CD4-positive, alpha-beta T cell (primary cell): ENCODE data around the gene TLE1. TPM values are rescaled to one million over a fixed set of nuclear protein-coding genes. Genes with fewer than 3 reads are reported as not detected.

Experiments used
- ATAC-seq: fragments of 200-7000 bp; cut with Tn5 transposase; one replicate; pipeline ENCODE4 v1.10.0; 2022; ENCODE audit warnings: mild to moderate bottlenecking; ENCODE audit not compliant: poor library complexity
- CTCF ChIA-PET: fragments of 350-600 bp; sonication (Branson Sonifier 250); formaldehyde crosslinking; loops from one replicate; lab custom pipeline; 2021; ENCODE audit warnings: antibody characterized with exemption, inconsistent platforms; lab: Charles Lee
- POLR2A ChIA-PET: fragments of 350-600 bp; sonication (Branson Sonifier 250); formaldehyde crosslinking; loops from one replicate; lab custom pipeline; 2021; ENCODE audit warnings: antibody characterized with exemption, inconsistent platforms; lab: Charles Lee
- DNase-seq, 14 experiments: peaks; one replicate each; pipeline ENCODE4 v3.0.0-alpha.2; 2013 to 2020; ENCODE audit warnings: mixed read lengths in 2 of 14
- H3K27ac ChIP-seq, 2 donors: one replicate each; pipeline versions ENCODE4 v1.5.1 to v1.7.0; 2013; ENCODE audit warnings: low read length in 2 of 2, low read depth in 1 of 2, mild to moderate bottlenecking in 1 of 2
- H3K27me3 ChIP-seq, 2 experiments: 1 replicate in 1 of 2; 2 replicates in 1 of 2; pipeline versions ENCODE4 v1.6.1 to v1.7.0; 2013; ENCODE audit warnings: low read length in 2 of 2, control low read depth in 1 of 2, mild to moderate bottlenecking in 1 of 2, moderate library complexity in 1 of 2; ENCODE audit not compliant: insufficient read depth in 2 of 2, control insufficient read depth in 1 of 2
- H3K36me3 ChIP-seq: one replicate; pipeline ENCODE4 v1.6.1; 2013; ENCODE audit warnings: low read length, control low read depth; ENCODE audit not compliant: insufficient read depth
- H3K4me1 ChIP-seq: one replicate; pipeline ENCODE4 v1.6.1; 2013; ENCODE audit warnings: low read length, control low read depth; ENCODE audit not compliant: insufficient read depth
- H3K4me3 ChIP-seq: one replicate; pipeline ENCODE4 v1.5.1; 2013; ENCODE audit warnings: mild to moderate bottlenecking, low read length, moderate library complexity
- H3K9me3 ChIP-seq, 2 experiments: 1 replicate in 1 of 2; 2 replicates in 1 of 2; pipeline versions ENCODE4 v1.6.1 to v1.7.0; 2013; ENCODE audit warnings: low read length in 2 of 2, mild to moderate bottlenecking in 2 of 2, control low read depth in 1 of 2, moderate library complexity in 1 of 2; ENCODE audit not compliant: control insufficient read depth in 1 of 2, insufficient read depth in 1 of 2
- H3K27ac Mint-ChIP-seq: one replicate; pipeline ENCODE4 v1.8.0; 2020; ENCODE audit warnings: mixed read lengths
- H3K27me3 Mint-ChIP-seq: one replicate; pipeline ENCODE4 v1.8.0; 2021; ENCODE audit warnings: mixed read lengths
- H3K36me3 Mint-ChIP-seq: one replicate; pipeline ENCODE4 v1.8.0; 2021; ENCODE audit warnings: low read depth, mixed read lengths
- H3K4me1 Mint-ChIP-seq: one replicate; pipeline ENCODE4 v1.8.0; 2021; ENCODE audit warnings: low read depth, mixed read lengths
- H3K4me3 Mint-ChIP-seq: one replicate; pipeline ENCODE4 v1.8.0; 2020; ENCODE audit warnings: mild to moderate bottlenecking, mixed read lengths
- H3K9me3 Mint-ChIP-seq: one replicate; pipeline ENCODE4 v1.8.0; 2020; ENCODE audit warnings: mixed read lengths
- CTCF ChIP-seq: fragments of 200-600 bp; IDR thresholded peaks from one replicate; pipeline ENCODE4 v1.8.0; 2022; ENCODE audit warnings: antibody characterized with exemption, mild to moderate bottlenecking
- intact Hi-C, 2 experiments: fragments of 100-400 bp; cut with DNase I in 1 of 2; cut with micrococcal nuclease in 1 of 2; formaldehyde crosslinking; loops; one replicate each; pipeline versions ENCODE4 v1.15.1 to v1.9.0; 2023 to 2025; cut with DNase I, micrococcal nuclease
- total RNA-seq, 174 experiments: library from RNA in 2 of 174; stranded (reverse) in 2 of 174; gene quantifications; one replicate each; pipeline ENCODE4 v1.2.3 and lab custom pipeline; 2021 to 2026

TLE1 gene
- total RNA-seq, 2 experiments from 2014 or later = 3.4 to 3.5 TPM

GRCh38 chr9:81671880-81672280 is 17.5 kb downstream of the TLE1 start:
- TF ChIP-seq CTCF = no peak
- DNase-seq (no peak), ATAC-seq (no peak)
- no peaks in the 10 kb centered on the region for H3K4me1 Mint-ChIP-seq
- Histone ChIP-seq H3K36me3 (no peaks in the 10 kb centered on the region), H3K4me1 (no peaks in the 10 kb centered on the region), H3K4me3 (no peak overlapping the region), H3K27me3 (no peaks in the 10 kb centered on the region), H3K27ac (no peak overlapping the region), H3K9me3 (no peaks in the 10 kb centered on the region)
- H3K27ac Mint-ChIP-seq = no peak overlapping the region
- peaks cover 5% of the 10 kb centered on the region for H3K27me3 Mint-ChIP-seq
- no peaks in the 10 kb centered on the region for H3K9me3 Mint-ChIP-seq
- ChIA-PET CTCF (no interaction called here), POLR2A (no interaction called here)
- H3K4me3 Mint-ChIP-seq = no peak overlapping the region
- intact Hi-C loops = no loop called here
- H3K36me3 Mint-ChIP-seq = no peaks in the 10 kb centered on the region

GRCh38 chr9:81669866-81670265 is 19.5 kb downstream of the TLE1 start:
- intact Hi-C loops = no loop called here
- H3K4me3 Mint-ChIP-seq = no peak overlapping the region
- Histone ChIP-seq H3K4me1 (no peaks in the 10 kb centered on the region), H3K4me3 (no peak overlapping the region), H3K27ac (no peak overlapping the region), H3K36me3 (no peaks in the 10 kb centered on the region), H3K9me3 (no peaks in the 10 kb centered on the region), H3K27me3 (no peaks in the 10 kb centered on the region)
- H3K36me3 Mint-ChIP-seq = no peaks in the 10 kb centered on the region
- no peak for DNase-seq
- TF ChIP-seq CTCF = no peak
- no peak for ATAC-seq
- H3K27ac Mint-ChIP-seq = no peak overlapping the region
- H3K27me3 Mint-ChIP-seq = no peaks in the 10 kb centered on the region
- CTCF ChIA-PET = no interaction called here
- H3K4me1 Mint-ChIP-seq = no peaks in the 10 kb centered on the region
- POLR2A ChIA-PET = no interaction called here
- no peaks in the 10 kb centered on the region for H3K9me3 Mint-ChIP-seq

GRCh38 chr9:81669041-81669651 is 20.2 kb downstream of the TLE1 start:
- POLR2A ChIA-PET = no interaction called here

More at GRCh38 chr9:81669041-81669651, 20.2 kb downstream of the TLE1 start:
- Mint-ChIP-seq H3K4me3 (no peak overlapping the region), H3K36me3 (no peaks in the 10 kb centered on the region), H3K4me1 (no peaks in the 10 kb centered on the region), H3K27me3 (no peaks in the 10 kb centered on the region), H3K27ac (no peak overlapping the region), H3K9me3 (no peaks in the 10 kb centered on the region)
- DNase-seq = no peak
- Histone ChIP-seq H3K4me3 (no peak overlapping the region), H3K36me3 (no peaks in the 10 kb centered on the region), H3K4me1 (no peaks in the 10 kb centered on the region), H3K9me3 (no peaks in the 10 kb centered on the region), H3K27ac (no peak overlapping the region), H3K27me3 (no peaks in the 10 kb centered on the region)
- intact Hi-C loops = no loop called here
- CTCF ChIA-PET = no interaction called here
- no peak for ATAC-seq
- no peak for TF ChIP-seq CTCF
